Activated naive CD4-positive, alpha-beta T cell treated with Interleukin-2 at 50 U/mL for 16 hours (primary cell): Measurements from ENCODE around the gene KCNIP2.
A peak's percentile ranks its signal among the peaks of the same experiment; 100 is the strongest.

Experiments
- DNase-seq: peaks from one replicate; pipeline ENCODE4 v3.0.0-alpha.2; 2020

Gene KCNIP2

DNA sequence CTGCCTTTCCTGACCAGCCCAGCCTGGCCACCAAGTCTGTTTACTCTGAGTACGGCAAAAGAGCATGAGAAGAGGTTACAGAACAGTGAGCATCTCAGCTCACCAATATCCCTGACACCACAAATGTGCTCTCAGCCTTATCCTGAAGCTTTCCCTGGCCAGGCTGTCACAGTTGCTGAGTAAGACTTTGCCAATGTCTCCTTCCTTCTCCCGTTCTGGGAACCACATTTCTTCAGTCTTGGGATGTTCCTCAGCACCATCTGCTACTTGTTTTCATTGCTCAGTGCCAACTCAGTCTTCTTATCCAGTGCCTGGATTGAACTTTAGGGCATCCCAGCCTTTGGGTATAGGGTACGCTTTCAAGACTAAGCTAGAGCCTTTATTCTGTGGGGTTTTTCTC, 7.1 kb upstream of the KCNIP2 start:
- no peak for DNase-seq

DNA sequence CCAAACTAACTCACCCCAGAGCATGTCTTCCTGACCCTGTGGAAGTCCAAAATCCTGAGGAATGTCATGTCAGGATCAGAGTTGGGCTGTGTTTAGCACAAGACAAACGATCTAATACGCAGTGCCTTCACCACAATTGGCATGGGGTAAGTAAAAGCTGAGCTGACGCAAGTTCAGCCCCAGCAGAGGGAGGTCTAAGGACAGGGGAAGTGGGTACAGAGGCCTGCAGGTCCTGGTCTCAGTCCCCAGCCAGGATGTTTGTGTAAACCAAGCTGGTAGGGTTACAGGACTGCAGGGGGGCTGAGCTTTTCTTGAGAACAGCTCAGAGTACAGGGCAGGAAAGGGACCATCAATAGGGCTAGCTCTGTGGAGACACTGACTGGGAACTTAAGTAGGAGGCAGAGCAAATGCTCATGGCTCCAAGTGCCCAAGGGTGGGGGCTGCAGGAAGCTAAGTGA, 5.3 kb upstream of the KCNIP2 start:
- no peak for DNase-seq

DNA sequence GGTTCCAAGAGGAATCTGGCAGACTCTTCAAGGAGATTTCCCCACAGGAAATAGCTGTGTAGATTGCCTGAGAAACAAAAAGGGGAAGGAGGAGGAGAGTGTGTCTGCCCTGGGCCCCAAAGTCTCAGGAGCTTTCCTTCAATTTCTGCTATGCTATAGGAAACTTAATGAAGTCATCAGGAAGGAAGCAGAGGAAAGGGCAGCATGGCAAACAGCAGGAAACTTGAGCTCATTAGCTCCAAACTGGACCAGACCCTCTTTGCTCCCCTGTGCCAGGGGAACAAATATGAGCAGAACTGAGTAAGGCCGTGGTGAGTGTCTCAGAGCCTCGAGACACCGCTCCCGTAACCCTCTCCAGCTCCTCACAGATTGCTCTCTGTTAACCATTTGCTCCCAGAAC, 4.8 kb upstream of the KCNIP2 start:
- no peak for DNase-seq

DNA sequence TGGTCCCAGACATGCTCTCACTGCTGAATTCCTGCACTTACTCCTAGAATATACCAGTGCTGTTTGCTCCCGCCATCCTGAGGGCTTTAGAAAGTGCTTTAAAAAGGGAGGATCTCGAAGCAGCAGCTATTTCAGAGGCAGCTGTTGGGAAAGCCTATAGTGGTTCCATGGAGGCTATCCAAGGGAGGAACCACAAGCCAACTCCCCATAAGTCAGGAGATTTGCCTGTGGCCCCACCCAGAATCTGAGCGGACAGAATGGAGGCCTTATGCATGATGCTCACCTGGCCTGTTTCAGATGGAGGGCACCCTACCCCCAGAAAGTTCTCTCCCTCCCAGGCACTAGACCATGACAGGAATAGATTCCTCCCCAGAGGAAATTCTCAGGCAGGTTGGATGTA, 2.3 kb upstream of the KCNIP2 start:
- DNase-seq = no peak

DNA sequence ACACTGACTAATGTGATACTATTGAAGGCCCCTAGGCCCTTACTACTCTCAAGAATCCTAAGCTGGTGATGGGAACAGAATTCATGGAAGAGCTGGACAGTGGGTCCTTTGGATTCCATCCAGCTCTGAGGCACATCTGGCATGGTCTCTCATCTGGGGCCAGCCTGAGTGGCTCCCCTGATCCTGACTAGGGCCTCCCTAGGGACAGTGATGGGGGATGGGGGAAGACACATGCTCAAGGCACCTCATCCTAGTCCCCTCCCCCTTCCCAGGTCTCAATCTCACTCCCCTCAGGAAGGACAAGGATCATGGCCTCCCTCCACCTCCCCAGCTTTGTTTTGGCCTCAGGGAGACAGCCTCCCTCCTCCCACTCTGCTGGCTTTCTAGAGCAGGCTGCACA, 1.8 kb downstream of the KCNIP2 start:
- DNase-seq = no peak

GRCh38 chr10:101840741-101841453, 2.7 kb downstream of the KCNIP2 start:
- peak; percentile 80 for DNase-seq

GRCh38 chr10:101840102-101840684, 3.4 kb downstream of the KCNIP2 start:
- DNase-seq = peak; percentile 24

GRCh38 chr10:101839416-101840063, 4.1 kb downstream of the KCNIP2 start:
- peak; percentile 71 for DNase-seq

GRCh38 chr10:101839002-101839401, 4.6 kb downstream of the KCNIP2 start:
- no peak for DNase-seq

GRCh38 chr10:101838416-101838970, 5.1 kb downstream of the KCNIP2 start:
- DNase-seq = no peak

- no peak for DNase-seq
Observed at GRCh38 chr10:101837748-101838147, 5.9 kb downstream of the KCNIP2 start.

- DNase-seq = no peak
Observed at GRCh38 chr10:101835362-101835761, 8.2 kb downstream of the KCNIP2 start.

- DNase-seq = peak; percentile 28
Observed at GRCh38 chr10:101834341-101834740, 9.3 kb downstream of the KCNIP2 start.

- no peak for DNase-seq
Observed at GRCh38 chr10:101833466-101833865, 10.1 kb downstream of the KCNIP2 start.

GRCh38 chr10:101832325-101832771, 11.3 kb downstream of the KCNIP2 start:
- DNase-seq = no peak

DNA sequence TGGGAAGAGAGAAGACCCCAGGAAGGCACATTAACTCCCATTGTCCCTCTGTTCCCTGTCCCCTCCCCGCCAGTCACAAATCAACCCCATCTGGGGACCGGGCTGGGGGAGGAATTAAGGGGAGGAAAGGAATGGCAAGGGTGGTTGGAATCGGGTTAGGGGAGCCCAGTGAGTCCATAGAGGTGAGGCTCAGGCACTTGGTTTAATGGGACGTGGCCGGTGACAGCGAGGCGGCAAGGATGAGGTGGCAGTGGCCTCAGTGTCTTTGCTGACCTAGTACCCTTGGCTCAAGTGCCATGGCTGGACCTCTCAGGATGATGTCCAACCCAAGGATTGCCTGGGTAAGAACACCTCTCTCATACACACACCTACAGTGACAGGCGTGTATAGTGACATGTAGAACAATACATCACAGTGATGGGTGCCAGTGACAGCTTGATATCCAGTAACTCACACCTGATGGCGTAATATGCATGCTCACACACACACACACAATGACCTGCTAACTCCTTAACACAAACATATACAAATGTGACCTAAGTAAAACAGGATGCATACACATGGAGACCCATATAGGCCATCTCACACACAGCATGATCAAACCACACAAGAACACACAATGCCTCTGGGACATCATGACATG, 12.3 kb downstream of the KCNIP2 start:
- DNase-seq = no peak

DNA sequence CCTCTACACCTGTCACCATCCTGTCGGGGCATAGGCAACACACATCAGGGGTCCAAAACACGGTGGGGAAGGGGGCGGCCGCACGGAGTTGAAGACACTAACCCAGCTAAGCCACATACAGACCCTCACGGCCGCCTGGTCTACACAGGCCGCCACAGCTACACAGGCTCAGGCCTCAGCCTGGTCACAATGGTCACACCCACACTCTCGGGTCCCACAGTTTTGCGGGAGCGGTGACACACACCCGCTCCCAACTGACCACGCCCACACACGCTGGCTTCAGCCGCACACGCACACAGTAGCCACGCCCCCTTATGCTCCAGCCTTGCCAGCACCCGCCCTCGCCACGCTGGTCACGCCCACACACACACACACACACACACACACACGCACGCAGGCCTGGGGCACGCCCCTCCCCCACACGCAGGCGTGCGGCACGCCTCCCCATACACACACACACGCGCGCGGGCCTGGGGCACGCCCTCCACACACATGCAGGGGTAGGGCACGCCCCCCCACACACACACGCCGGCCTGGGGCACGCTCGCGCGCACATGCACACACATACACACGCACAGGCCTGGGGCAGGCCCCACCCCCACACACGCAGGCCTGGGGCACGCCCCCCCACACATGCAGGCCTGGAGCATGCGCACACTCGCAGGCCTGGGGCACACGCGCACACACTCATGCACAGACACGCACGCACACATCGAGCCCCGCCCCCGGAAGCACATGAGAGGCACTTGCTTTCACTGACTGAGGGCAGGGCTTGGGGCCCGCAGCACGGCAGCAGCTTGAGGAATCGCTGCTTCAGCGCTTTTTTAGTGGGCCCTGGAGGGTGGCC, 13.1 kb downstream of the KCNIP2 start:
- DNase-seq = peak; percentile 93

DNA sequence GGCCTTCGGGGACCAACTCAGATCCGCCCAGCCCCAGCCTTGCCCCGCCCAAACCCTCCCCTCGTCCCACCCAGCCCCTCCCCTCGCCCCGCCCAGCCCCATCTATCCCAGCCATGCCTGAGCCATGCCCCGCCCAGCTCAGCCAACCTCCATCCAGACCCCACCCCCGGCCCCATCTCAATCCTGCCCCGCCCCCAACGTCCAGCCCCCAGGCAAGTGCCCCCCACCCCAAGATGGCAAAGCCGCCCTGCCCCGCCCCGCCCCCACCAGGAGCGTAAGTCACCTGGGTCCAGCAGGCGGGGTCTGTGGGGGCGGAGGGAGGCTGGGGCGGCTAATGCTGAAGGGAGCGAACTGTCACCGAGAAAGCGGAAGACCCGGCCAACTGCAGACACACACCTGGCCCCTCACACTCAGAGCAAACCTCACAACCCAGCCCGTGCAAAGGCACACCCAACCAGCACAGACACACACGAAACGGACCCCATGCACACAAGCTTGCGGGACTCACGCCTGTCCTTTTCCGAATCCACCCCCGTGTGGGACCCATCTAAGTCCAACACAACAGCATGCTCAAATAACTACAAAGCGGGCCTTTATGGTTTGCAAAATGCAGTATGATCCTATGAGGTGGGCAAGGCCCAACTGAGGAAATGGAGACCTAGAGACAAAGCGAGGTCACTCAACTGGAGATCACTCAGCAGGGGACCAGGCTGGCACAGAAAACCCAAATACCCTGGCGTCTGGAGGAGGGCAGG, 13.9 kb downstream of the KCNIP2 start:
- peak; percentile 63 for DNase-seq

DNA sequence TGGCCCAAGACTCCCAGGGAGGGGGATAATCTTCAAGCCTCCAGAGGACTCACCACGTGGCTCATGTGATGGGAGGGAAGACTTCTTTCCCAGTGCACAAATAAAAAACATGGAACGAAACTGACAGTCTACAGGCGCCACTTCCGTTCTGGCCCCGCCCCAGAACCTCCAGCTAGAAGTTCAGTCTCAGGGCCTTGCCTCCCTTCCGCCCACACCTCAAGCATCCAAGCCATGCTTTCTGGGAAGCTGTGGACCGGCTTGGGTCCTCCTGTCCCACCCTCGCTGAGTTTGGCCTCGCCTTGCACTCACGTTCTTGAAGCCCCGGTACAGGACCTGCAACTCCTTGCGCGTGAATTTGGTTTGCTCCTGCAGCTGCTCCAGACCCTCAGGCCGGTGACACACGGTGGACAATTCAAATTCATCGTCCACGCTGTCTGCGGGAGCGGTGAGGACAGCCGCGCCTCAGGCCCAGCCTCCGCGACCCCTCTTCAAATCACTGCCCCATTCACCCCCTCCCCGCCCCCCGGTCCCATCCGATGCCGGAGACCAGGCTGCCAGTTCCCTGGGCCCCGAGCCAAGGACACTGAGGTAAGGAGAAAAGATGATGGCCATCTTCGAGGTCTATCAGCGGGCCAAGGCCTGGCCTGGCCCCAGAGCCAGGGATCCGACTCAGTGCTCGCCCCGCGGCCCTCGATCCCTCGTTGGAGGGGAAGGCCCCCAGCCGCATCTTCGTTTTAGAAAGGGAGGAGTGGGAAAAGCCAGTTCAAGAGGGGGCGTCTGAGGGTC, 14.6 kb downstream of the KCNIP2 start:
- no peak for DNase-seq

- DNase-seq = no peak
Observed at GRCh38 chr10:101827919-101828600, 15.5 kb downstream of the KCNIP2 start.
